ENCODE measurements around the gene SETD9.

SETD9 gene

GRCh38 chr5:56909294-56910209 is at the start of gene SETD9:
Gene SETD9, plus strand, starts transcription at chr5:56909596. Its CDS starts 50 bp downstream, at chr5:56909646.
- peak; percentile 80 for DNase-seq (ENCODE audit: low read depth)

GRCh38 chr5:56861893-56862485 is 47.4 kb upstream of the SETD9 start:
- no peak for DNase-seq (ENCODE audit: low read depth)

- DNase-seq (ENCODE audit: low read depth), result no peak
Observed at GRCh38 chr5:56862909-56863308, 46.5 kb upstream of the SETD9 start.

GRCh38 chr5:56871777-56872176 is 37.6 kb upstream of the SETD9 start:
- DNase-seq (ENCODE audit: low read depth), result no peak

GRCh38 chr5:56873056-56873455 is 36.3 kb upstream of the SETD9 start:
- no peak for DNase-seq (ENCODE audit: low read depth)

GRCh38 chr5:56876327-56876726 is 33.1 kb upstream of the SETD9 start:
- DNase-seq (ENCODE audit: low read depth), result peak; percentile 11

- no peak for DNase-seq (ENCODE audit: low read depth)
Observed at GRCh38 chr5:56881571-56881970, 27.8 kb upstream of the SETD9 start.

- DNase-seq (ENCODE audit: low read depth), result no peak
Observed at GRCh38 chr5:56893251-56893951, 16.0 kb upstream of the SETD9 start.

GRCh38 chr5:56896763-56897162 is 12.6 kb upstream of the SETD9 start:
- no peak for DNase-seq (ENCODE audit: low read depth)

- no peak for DNase-seq (ENCODE audit: low read depth)
Observed at GRCh38 chr5:56898213-56898612, 11.2 kb upstream of the SETD9 start.

GRCh38 chr5:56900395-56900794 is 9.0 kb upstream of the SETD9 start:
- DNase-seq (ENCODE audit: low read depth), result peak; percentile 28

GRCh38 chr5:56900858-56901578 is 8.4 kb upstream of the SETD9 start:
- DNase-seq (ENCODE audit: low read depth), result peak; percentile 16

GRCh38 chr5:56908942-56909293 is 478 bp upstream of the SETD9 start:
- DNase-seq (ENCODE audit: low read depth), result no peak

- DNase-seq (ENCODE audit: low read depth), result peak; percentile 9
Observed at GRCh38 chr5:56910210-56910965, 992 bp downstream of the SETD9 start.

GRCh38 chr5:56913766-56914165 is 4.4 kb downstream of the SETD9 start:
- no peak for DNase-seq (ENCODE audit: low read depth)

- no peak for DNase-seq (ENCODE audit: low read depth)
Observed at GRCh38 chr5:56914678-56915077, 5.3 kb downstream of the SETD9 start.

GRCh38 chr5:56917534-56917933 is 8.1 kb downstream of the SETD9 start:
- DNase-seq (ENCODE audit: low read depth), result no peak

GRCh38 chr5:56918054-56918453 is 8.7 kb downstream of the SETD9 start:
- no peak for DNase-seq (ENCODE audit: low read depth)

- no peak for DNase-seq (ENCODE audit: low read depth)
Observed at GRCh38 chr5:56919942-56920662, 10.7 kb downstream of the SETD9 start.

GRCh38 chr5:56922922-56923321 is 13.5 kb downstream of the SETD9 start:
- DNase-seq (ENCODE audit: low read depth), result no peak

- no peak for DNase-seq (ENCODE audit: low read depth)
Observed at GRCh38 chr5:56934325-56934724, 24.9 kb downstream of the SETD9 start.

Measured in HS-5 (cell line).